B cell (primary cell): Measurements from ENCODE around the gene STXBP5L.

Experiments
- EZH2 ChIP-seq: IDR thresholded peaks from 2 replicates; pipeline ENCODE4 v1.6.1; 2012; ENCODE audit warnings: borderline replicate concordance, low read depth, mild to moderate bottlenecking, moderate library complexity, low read length; ENCODE audit not compliant: insufficient read depth, poor library complexity, severe bottlenecking
- TF ChIP-seq, protein P1 (sequence below): fragments of 200-600 bp; IDR thresholded peaks from one replicate; pipeline ENCODE4 v1.8.0; 2022; ENCODE audit warnings: antibody characterized with exemption, mild to moderate bottlenecking

DNA sequence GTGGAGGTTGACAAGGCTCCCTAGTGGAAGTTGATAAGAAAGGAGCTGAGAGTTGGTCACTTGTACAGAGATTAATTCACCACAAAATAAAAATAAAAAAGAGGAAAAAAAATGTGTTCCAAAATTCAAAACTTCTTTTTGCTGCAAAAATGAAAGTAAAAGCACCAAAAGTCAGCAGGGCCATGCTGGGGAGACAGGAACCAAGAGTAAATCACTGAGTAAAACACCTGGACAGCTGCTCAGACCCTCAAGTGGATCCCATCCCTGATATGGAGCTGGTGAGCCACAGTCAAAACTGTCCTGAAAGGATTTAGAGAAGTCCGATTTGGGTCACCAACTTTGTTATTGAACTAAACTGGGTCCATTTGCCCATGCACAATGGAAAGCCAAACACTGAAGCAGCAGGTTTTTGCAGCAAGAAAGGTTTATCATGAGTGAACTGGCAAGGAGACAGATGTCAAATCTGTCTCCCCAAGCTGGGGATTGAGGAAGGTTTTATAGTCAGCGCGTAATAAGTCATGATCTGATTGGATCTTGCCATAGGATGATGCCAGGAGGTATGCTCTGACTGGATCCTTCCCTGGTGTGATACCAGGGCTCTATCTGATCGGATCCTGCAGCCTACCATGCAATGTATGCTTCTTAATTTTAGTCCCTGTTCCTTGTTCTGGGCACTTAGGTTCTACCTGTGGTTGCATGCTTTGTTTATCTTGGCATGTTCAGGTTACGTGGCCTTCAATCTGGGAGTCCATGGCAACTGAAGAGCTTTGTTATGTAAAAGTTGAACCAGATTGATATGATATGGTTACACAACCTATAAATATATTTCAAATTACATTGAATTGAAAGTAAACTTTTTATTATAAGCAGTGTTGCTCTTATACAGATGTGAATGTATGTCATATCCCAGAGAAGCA is 324.6 kb downstream of the STXBP5L start:
- TF ChIP-seq, protein P1, sequence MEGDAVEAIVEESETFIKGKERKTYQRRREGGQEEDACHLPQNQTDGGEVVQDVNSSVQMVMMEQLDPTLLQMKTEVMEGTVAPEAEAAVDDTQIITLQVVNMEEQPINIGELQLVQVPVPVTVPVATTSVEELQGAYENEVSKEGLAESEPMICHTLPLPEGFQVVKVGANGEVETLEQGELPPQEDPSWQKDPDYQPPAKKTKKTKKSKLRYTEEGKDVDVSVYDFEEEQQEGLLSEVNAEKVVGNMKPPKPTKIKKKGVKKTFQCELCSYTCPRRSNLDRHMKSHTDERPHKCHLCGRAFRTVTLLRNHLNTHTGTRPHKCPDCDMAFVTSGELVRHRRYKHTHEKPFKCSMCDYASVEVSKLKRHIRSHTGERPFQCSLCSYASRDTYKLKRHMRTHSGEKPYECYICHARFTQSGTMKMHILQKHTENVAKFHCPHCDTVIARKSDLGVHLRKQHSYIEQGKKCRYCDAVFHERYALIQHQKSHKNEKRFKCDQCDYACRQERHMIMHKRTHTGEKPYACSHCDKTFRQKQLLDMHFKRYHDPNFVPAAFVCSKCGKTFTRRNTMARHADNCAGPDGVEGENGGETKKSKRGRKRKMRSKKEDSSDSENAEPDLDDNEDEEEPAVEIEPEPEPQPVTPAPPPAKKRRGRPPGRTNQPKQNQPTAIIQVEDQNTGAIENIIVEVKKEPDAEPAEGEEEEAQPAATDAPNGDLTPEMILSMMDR: no peak
- no peak for TF ChIP-seq EZH2
